Right renal cortex interstitium (tissue), 3 donors: ENCODE measurements around the gene ERCC6L. TPM values are rescaled to one million over a fixed set of nuclear protein-coding genes. Genes with fewer than 3 reads are reported as not detected.
A peak's percentile ranks its signal among the peaks of the same experiment; 100 is the strongest.
"Not testable (repeated sequence)": the region's sequence is repeated elsewhere in the genome, so short reads cannot be mapped to it uniquely, and the experiment has no call there.

Source experiments
- DNase-seq, 3 donors: peaks; one replicate each; pipeline ENCODE4 v3.0.0-alpha.2; 2013; ENCODE audit warnings: low read depth in 3 of 3, low spot score in 2 of 3
- polyA plus RNA-seq, 3 donors: library from polyadenylated mRNA; unstranded; fragments of 120-200 nt; gene quantifications; one replicate each; pipeline ENCODE4 v1.2.1, GENCODE V29; 2013; ENCODE audit not compliant: insufficient read length in 3 of 3

ERCC6L gene
- polyA plus RNA-seq, 3 donors, result 4.1 to 4.8 (median 4.7) TPM

DNA sequence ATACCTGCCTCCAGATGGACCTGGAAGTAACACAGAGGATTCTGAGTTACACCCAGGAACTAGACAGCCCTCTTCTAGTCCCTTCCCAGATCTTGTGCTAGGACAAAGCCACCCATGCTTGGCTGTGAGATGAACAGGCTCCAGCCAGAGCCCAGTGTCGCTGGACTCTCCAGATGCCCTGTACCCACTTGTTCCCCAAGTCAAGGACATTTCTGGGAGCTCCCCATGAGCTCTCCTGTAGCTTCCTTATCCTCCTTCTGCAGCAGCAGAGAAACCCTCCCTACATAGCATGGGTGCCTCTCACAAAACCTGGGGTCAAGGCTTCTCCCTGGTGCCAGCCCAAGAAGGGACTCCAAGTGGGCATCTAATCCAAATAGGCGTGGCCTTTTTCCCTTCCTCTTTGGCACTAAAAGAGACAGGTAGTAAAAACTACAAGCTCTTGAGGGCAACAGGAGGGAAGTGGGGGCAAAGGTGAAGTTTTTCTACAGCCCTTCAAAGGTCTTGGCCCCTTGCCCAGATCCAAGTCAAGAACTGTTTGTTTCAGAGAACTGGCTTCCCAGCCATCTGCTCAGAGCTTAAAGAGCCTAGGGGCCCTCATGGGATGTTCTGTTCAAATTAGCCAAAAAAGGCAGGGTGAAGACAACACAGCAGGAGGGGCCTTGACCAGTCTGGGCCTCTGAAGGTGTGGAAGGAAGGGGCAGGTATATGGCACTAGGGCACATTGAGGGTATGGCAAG is 8.5 kb upstream of the ERCC6L start:
- no peak for DNase-seq

DNA sequence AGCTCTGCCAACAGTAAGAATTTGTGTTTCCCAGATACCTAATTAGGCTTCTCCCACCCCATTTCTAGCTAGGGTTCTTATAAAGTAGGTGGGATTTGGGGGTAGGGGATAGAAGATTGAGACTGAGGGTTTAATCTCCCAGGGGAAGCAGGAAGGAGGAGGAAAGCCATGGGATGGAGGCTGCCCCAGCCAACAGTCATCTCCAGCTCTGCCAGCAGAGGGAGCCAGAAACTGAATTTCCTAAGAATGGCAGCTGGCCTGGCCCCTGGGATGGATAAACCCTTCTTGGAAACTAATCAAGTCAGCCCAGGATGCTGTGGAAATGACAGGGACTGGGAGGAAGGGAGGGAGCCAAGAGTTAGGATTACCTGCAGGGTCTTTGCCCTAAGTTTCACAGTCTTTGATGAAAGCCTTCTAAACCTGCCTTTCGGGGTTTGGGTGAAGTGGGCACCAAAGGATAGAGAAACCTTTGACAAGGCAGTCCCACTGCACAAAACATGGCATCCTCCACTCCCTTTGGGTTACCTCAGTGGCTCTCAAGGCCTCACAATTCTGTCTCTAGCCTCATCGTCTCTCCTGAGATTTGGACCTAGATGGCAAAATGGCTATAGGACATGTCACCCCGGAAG is 6.7 kb upstream of the ERCC6L start:
- DNase-seq, result no peak

DNA sequence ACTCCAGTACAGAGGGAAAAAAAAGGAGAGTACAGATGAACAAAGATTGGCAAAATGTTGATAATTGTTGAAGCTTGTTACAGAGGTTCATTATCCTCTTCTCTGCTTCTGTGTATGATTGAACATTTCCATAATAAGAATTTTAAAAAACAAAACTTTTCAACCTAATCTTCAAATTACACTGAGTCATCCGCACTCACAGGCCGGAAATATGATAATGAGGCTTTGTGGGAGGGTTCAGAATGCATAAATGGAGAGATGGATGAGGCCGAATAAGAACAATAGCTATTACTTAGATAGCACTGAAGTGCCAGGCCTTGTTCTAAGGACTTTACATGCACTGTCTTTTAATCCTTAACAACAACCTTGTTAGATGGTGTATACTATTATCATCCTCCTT is 4.6 kb upstream of the ERCC6L start:
- DNase-seq, result no peak

DNA sequence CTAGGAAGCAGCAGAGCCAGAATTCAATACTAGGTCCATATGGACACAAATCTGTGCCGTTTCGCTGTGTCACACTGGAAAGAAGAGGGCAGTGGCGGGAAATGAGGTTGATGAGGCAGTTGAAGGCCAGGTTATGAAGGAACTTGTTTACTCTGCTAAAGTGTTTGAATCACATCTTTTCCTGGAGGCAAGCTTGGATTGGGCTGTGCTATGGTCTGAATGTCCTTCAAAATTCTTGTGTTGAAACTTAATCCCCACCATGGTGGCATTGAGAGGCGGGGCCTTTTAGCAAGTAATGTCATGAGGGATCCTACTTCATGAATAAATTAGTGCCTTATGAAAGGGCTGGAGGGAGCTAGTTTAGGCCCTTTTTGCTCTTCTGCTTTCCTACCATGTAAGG is 2.1 kb upstream of the ERCC6L start:
- no peak for DNase-seq

DNA sequence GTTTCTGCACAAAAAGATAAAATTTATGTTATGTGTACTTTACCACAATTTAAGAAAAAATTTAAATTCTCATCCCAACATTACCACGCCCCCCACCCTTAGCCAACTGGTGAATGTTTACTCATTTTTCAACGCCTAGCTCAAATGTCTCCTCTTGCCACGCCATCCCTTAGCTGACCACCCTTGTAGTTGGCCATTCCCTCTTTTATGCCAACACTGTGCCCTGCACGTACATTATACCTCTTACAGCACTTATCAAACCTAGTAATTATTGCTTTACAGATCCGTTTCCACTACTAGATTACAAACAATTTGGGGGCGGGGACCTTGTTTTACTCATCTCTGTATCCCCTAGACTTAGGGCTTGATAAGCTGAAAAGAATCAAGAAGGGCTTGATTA is 644 bp downstream of the ERCC6L start:
- no peak for DNase-seq

DNA sequence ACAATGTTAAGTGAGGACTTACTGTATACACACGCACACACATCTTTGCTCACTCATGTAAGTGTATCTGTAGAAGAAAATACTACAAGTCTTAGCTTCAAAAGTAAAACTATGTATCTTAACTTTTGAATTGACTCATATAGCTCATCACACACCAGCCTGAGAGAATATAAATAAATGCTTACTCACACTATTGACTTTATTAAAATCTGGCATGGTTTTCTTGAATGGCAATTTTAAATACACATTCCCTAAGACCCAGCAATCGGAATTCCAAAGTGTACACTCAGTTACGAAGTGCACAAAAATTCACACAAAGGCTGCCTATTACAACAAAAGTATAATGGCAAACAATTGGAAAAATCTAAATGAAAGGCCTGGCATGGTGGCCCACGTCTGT is 2.0 kb downstream of the ERCC6L start:
- DNase-seq, result no peak

DNA sequence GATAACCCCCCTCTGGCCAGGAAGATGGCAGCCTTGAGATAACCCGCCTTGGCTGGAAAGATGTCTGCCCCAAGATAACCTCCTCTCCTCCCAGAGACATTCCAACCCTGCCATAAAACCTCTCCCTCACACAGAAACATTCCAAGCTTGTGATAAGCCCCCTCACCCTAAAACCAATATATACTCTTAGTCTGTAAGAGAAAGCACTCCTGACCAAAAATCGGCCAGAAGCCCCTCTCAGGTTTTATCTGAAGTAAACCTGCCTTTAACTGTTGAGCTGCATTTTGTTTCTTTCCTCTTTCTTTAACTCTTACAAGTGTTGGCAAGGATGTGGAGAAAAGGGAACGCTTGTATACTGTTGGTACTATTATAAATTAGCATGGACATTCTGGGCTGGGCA is 8.5 kb downstream of the ERCC6L start:
- DNase-seq, result no peak

DNA sequence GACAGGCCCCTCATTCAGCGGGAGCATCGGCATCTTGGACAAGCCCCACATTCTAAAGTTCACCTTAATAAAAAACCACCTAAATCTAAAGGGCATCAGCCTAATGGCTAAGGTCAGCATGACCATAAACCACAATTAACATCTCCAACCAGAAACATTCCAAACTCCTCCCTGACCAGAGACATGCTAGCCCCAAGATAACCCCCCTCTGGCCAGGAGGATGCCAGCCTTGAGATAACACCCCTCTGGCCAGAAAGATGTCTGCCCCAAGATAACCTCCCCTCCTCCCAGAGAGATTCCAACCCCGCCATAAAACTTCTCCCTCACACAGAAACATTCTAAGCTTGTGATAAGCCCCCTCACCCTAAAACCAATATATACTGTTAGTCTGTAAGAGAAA is 18.5 kb downstream of the ERCC6L start:
- DNase-seq, result not testable (repeated sequence)

DNA sequence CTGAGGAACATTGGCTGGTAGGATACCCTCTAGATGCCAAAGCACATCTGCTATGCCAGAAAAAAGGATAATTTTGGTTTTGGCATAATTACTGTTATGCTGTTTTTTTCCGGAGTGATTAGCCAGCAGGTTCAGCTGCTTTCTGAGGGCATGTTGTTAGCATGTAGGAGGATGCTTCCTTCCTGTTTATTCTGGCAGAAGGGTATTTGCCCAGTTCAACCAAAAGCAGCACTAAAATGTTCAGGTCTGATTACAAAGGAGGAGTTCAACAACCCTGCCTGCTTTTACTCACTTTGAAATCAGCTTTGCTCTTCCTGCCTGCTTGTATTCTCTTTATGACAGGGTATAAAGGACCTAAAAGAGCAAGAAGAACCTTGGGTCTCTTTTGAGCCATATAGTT is 21.9 kb downstream of the ERCC6L start:
- no peak for DNase-seq

DNA sequence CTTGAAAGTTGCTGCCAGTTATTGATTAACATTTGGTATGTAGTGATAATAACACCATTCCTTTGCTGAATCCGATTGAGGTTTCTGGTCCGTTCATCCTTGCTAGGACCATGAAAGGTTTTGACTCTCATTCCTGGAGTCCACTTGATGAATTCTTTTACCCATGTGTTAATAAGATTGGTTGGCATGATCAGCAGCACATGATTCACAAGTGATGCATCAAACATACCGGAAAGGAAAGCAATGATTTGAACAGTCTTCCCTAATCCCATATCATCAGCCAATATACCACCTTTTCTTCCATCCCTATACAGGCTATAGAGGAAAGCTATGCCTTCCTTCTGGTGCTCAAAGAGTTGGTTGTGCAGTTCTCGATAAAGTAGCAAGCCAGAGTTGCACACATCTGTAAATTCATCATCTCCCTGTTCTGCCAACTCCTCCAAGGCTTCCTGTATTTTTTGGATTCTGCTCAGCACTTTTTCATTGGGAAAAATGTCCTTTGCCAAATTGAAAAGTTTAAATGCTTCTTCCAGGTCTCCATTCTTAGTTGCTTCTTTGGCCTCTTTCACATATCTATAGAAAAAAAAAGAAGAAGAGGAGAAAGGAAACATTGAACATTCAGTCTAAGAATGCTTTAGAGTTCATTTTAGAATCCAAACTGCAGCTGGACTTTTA is 30.6 kb downstream of the ERCC6L start:
- DNase-seq, result no peak

DNA sequence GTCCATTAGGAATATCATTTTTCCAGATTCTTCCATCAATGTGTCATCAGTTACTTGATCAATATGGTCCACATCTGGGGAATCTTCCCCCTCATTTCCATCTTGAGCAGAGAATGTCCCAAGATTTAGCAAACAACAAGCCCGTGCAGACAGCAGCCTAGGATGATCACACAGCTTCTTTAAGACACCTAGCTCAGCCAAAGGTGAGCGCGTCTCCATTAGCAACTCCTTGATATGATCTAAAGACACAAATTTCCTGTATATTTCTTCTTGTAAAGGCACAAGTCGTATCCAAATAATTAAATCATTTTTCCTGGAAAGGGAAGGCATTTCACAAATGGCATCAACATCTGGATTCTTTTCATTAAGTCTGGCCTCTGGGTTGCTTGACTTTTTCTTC is 31.5 kb downstream of the ERCC6L start:
- DNase-seq, result no peak

DNA sequence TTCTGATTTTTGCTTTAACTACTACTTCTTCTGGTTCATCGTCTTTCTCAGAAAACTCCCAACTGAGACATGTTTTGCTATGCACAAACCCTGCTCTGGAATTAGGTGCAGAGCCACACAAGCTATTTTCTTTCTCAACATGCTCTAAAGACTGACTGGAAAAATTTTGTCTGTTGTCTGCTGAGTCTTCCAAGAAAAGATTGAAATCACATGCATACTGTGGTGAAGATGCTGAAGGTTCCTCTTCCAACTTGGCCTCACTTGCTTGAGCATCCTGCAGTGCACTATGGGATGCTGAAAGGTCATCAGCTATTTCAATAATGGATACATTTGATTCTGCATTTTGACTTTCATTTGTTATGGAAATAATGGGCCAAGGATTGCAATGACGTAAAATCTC is 33.1 kb downstream of the ERCC6L start:
- no peak for DNase-seq

DNA sequence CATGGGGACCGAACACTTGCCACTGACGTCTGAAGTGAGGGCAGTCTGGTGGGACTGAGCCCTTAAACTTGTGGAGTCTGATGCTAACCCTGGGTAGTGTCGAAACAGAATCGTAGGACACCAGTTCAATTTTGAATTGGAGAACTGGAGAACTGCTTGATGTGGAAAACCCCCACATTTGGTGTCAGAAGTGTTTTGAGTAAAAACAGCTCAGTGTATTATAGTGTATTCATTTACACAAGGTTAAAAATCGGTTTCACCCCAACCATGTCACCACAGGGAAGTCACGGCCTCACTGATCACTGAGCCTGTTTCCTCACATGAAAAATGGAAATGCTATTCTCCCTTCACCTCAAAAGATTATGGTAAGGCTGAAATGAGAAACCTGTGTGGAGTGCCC is 35.4 kb downstream of the ERCC6L start:
- no peak for DNase-seq

DNA sequence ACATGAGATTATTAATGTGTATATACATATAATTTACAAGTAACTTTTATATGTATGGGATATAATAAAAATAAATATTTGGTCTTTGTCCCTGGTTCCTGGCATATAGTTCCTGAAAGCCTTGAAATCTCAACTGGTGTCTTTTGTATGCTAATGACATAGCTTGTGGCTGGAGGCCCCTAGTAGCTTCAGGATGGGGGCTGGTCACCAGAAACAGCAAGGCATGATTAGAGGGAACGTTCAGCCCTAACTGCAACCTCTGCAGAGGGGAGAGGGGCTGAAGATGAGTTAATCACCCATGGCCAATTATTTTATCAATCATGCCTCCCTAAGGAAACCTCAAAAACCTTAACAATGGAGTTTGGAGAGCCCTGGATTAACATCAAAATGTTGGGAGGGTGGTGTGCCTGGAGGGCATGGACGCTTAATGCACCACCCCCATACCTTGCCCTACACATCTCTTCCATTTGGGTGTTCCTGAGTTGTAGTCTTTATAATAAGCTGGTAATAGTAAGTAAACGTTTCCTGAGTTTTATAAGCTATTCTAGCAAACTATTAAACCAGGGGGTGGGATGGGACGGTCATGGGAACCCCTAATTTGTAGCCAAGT is 35.9 kb downstream of the ERCC6L start:
- DNase-seq, result no peak

DNA sequence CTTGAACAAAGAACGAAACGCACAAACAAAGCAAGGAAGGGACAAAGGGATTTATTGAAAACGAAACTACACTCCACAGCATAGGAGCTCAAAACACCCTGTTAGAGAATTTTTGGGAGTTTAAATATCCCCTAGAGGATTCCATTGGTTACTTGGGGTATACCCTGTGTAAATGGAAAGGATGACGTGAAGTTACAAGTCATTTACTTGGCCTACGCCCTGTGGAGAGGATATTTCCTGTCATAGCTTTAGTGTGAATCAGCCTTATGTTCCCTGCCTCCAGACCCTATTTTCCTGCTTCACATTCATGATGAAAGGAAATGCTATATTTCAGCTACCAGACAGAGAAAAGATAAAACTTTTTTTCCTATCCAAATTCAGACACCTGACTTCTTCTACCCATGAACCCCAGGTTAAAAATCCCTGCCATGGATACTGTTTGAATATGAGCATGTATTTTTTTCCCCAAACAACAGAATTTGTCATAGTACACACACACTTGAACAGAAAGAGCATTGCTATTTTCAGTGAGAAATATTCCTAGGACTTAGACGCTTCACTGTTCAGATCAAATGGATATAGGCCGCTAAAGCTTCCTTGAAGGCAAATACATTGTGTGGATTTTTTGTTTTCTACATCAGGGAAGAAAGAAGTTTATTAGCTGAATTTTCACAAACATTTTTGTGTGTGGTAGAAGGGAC is 36.8 kb downstream of the ERCC6L start:
- DNase-seq, result no peak

DNA sequence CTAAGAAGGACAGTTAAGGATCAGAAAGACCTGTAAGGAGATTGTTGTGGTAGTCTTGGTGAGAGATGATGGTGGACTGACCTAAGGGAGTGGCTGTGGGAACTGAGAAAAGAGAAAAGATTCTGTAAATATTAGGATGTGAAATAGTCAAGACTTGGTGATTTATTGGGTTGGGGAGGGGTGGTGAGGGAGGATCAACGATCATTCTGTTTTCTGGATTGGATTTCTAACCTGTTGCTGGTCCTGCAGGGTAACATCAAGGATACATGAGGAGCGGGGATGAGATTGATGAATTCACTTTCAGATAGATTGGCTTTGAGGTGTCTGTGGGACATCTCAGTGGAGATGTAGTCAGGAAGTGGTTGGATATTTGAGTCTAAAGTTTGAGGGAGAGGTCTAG is 55.9 kb downstream of the ERCC6L start:
- no peak for DNase-seq

DNA sequence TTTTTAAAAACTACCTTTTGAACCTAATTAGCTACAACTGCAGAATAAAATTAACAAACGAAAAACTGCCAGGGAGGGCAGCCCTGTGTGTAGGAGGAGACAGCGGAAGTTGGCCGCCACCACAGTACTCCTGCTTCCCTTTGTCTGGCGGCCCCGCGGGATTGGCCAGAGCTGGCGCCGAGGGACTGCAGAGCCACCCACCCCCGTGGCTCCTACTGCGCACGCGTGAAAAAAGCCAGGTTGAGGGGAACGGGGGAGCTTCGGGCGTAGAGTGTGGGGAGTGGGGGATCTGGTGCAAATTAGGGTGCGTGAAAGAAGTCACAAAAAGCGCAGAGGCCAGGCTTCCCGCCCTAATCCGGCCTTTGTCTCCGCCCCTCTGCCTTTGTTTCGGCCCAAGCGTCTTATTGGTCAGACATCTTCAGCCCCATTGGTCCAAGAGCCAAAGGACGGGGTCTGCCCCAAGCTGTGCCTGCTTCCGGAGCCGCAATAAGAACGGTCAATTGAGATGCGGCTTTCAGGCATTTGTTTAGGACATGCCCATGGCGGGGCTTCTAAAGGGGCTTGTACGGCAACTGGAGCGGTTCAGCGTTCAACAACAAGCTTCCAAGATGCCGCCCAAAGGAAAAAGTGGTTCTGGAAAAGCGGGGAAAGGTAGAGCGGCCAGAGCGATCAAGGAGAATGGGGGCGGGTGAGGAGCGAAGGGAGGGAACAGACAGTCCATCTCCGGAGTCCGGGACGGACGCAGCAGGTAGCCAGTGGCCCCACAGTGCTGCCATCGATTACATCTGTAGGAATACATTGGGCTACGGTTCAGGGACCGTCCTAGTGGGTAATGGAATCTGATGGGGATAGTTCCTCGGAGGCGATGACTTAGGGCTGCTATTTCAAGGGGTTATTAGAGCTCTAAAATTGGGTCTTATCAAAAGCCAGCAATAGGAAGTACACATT is 57.4 kb downstream of the ERCC6L start, which contains the start of gene PIN4:
Gene PIN4, plus strand, starts transcription at position 580 of the 948 bp plus-strand sequence. Its CDS starts 29 bp downstream, at position 609.
- peak; percentile 77 to 90 (median 86) for DNase-seq

DNA sequence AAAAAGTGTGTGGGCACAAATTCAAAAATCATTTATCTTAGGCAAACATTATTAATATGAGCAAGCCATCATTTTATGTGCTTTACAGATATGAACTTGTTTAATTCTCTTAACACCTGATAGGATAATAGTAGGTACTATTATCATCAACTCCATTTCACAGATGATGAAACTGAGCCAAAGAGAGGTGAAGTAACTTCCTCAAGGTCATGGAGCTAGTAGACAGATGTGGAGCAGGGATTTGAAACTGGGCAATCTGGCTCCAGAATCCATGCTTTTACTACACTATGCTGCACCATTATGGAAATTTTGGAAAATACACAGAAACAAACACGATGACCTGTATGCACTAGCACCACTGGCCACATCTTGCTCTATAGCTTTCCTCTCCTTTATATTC is 58.3 kb downstream of the ERCC6L start:
- DNase-seq, result no peak

DNA sequence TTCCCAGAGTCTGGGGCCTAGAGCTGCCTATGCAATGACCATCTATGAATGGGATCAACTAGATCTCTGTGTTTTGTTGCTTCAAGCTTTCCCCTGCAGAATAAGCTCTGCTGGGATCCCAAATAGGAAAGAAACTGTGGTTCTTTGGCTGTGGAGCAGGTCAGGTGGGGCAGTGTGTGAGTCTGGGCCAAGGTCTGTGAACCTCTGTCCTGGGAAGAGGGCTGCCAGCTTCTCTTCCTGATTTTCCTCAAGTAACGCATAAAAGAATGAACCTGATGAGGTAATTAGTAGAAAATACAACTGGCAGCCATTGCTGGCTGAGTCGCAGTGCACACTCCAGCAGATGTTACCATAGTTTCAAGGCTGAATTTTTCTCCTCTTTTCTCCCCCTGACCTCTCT is 61.8 kb downstream of the ERCC6L start:
- DNase-seq, result no peak

DNA sequence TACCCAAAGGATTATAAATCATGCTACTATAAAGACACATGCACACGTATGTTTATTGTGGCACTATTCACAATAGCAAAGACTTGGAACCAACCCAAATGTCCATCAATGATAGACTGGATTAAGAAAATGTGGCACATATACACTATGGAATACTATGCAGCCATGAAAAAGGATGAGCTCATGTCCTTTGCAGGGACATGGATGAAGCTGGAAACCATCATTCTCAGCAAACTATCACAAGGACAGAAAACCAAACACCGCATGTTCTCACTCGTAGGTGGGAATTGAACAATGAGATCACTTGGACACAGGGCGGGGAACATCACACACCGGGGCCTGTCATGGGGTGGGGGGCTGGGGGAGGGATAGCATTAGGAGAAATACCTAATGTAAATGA is 62.5 kb downstream of the ERCC6L start:
- DNase-seq, result not testable (repeated sequence)
